OCI-LY1 (cell line): ENCODE data around the gene SAMD8.

Experiments used
- H2AFZ ChIP-seq: fragments of 200-600 bp; sonication (generic), shearing (Covaris generic); 2 replicates; pipeline ENCODE4 v1.6.0; 2014; ENCODE audit warnings: antibody characterized with exemption, mild to moderate bottlenecking, low read length
- H3F3A ChIP-seq: fragments of 200-600 bp; sonication (generic), shearing (Covaris generic); 2 replicates; pipeline ENCODE4 v1.6.0; 2014; ENCODE audit warnings: mild to moderate bottlenecking, antibody characterized with exemption, low read length, moderate library complexity; ENCODE audit not compliant: insufficient read depth
- H3K27ac ChIP-seq: fragments of 200-600 bp; sonication (generic); 2 replicates; pipeline ENCODE4 v1.5.1; 2014; ENCODE audit warnings: low read length, mixed run types, mild to moderate bottlenecking, low read depth; ENCODE audit not compliant: poor library complexity, severe bottlenecking
- H3K27me3 ChIP-seq: fragments of 200-600 bp; sonication (generic); 2 replicates; pipeline ENCODE4 v1.6.0; 2014; ENCODE audit warnings: antibody characterized with exemption, mild to moderate bottlenecking, low read length, moderate library complexity; ENCODE audit not compliant: insufficient read depth
- H3K36me3 ChIP-seq: fragments of 200-600 bp; sonication (generic); 2 replicates; pipeline ENCODE4 v1.6.1; 2014; ENCODE audit warnings: mild to moderate bottlenecking, antibody characterized with exemption, low read length, moderate library complexity, mixed read lengths; ENCODE audit not compliant: insufficient read depth
- H3K4me1 ChIP-seq: fragments of 200-600 bp; sonication (generic); 2 replicates; pipeline ENCODE4 v1.5.1; 2014; ENCODE audit warnings: mild to moderate bottlenecking, low read length, moderate library complexity; ENCODE audit not compliant: insufficient read depth, severe bottlenecking
- H3K4me2 ChIP-seq: fragments of 200-600 bp; sonication (generic), shearing (Covaris generic); 2 replicates; pipeline ENCODE4 v1.6.1; 2014; ENCODE audit warnings: low read length
- H3K4me3 ChIP-seq: fragments of 200-600 bp; sonication (generic); 2 replicates; pipeline ENCODE4 v1.5.1; 2014; ENCODE audit warnings: low read length, low read depth, mild to moderate bottlenecking, mixed read lengths; ENCODE audit not compliant: poor library complexity, severe bottlenecking
- H3K79me2 ChIP-seq: fragments of 200-600 bp; shearing (Covaris generic); 2 replicates; pipeline ENCODE4 v1.6.1; 2016; ENCODE audit warnings: mixed run types, low read length, mixed read lengths; ENCODE audit not compliant: insufficient read depth
- H3K9ac ChIP-seq: fragments of 200-600 bp; sonication (generic), shearing (Covaris generic); 2 replicates; pipeline ENCODE4 v1.6.1; 2014; ENCODE audit warnings: mild to moderate bottlenecking, low read length, mixed read lengths
- H3K9me2 ChIP-seq: fragments of 200-600 bp; sonication (generic), shearing (Covaris generic); 2 replicates; pipeline ENCODE4 v1.6.1; 2014; ENCODE audit warnings: low read depth, mild to moderate bottlenecking, low read length, mixed read lengths
- H3K9me3 ChIP-seq: fragments of 200-600 bp; shearing (Covaris generic); 2 replicates; pipeline ENCODE4 v1.6.1; 2014; ENCODE audit warnings: low read length, mixed read lengths
- H4K20me1 ChIP-seq: fragments of 200-600 bp; sonication (generic), shearing (Covaris generic); 2 replicates; pipeline ENCODE4 v1.6.0; 2016; ENCODE audit warnings: mild to moderate bottlenecking, low read length; ENCODE audit not compliant: insufficient read depth
- CTCF ChIP-seq: fragments of 200-600 bp; sonication (generic), shearing (Covaris generic); IDR thresholded peaks from 2 replicates; pipeline ENCODE4 v1.5.1; 2017; ENCODE audit warnings: mild to moderate bottlenecking, antibody characterized with exemption, low read length, moderate library complexity, mixed read lengths
- EZH2 ChIP-seq: fragments of 200-600 bp; sonication (generic), shearing (Covaris generic); IDR thresholded peaks from 2 replicates; pipeline ENCODE4 v1.8.0; 2017; ENCODE audit warnings: borderline replicate concordance, mixed run types, mild to moderate bottlenecking, antibody characterized with exemption, low read length, moderate library complexity, mixed read lengths

The SAMD8 gene

DNA sequence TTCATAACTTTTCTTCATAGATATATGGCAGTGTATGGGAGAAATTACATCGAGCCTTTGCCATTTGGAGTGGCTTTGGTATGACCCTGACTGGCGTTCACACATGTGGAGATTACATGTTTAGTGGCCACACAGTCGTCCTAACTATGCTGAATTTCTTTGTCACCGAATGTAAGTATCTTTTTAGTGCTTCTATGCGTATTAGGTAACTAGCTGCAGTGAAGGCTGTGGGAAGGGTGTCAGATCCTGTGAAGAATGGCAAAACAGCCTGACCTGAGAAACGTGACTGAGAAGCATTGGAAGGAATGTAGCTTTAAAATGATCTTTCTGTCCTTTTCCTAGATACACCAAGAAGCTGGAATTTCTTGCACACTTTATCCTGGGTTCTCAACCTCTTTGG, 64.6 kb downstream of the SAMD8 start:
- Histone ChIP-seq H2AFZ (no peak overlapping the region), H3F3A (no peaks in the 10 kb centered on the region), H3K27ac (no peak overlapping the region), H3K4me2 (no peak overlapping the region), H3K9me3 (no peaks in the 10 kb centered on the region), H3K9me2 (no peaks in the 10 kb centered on the region), H3K79me2 (no peaks in the 10 kb centered on the region), H4K20me1 (no peaks in the 10 kb centered on the region), H3K4me3 (no peak overlapping the region), H3K9ac (no peak overlapping the region), H3K36me3 (peaks cover 37% of the 10 kb centered on the region; the same call in 1 of the 2 replicates), H3K27me3 (no peaks in the 10 kb centered on the region), H3K4me1 (no peaks in the 10 kb centered on the region)
- no peak for TF ChIP-seq EZH2
- TF ChIP-seq CTCF: no peak

- Histone ChIP-seq H4K20me1 (no peaks in the 10 kb centered on the region), H3K4me2 (no peak overlapping the region), H3K4me1 (no peaks in the 10 kb centered on the region), H3K9me2 (no peaks in the 10 kb centered on the region), H3K79me2 (no peaks in the 10 kb centered on the region), H3K27ac (no peak overlapping the region), H3F3A (no peaks in the 10 kb centered on the region), H3K27me3 (no peaks in the 10 kb centered on the region), H3K36me3 (peaks cover 37% of the 10 kb centered on the region; the same call in 1 of the 2 replicates), H3K4me3 (no peak overlapping the region), H3K9ac (no peak overlapping the region), H2AFZ (no peak overlapping the region), H3K9me3 (no peaks in the 10 kb centered on the region)
- TF ChIP-seq EZH2 (no peak), CTCF (no peak)
Observed at GRCh38 chr10:75176736-75177135, 65.3 kb downstream of the SAMD8 start.

GRCh38 chr10:75179657-75180177, 68.3 kb downstream of the SAMD8 start:
- no peak overlapping the region for H3K4me2 ChIP-seq
- H3K4me3 ChIP-seq: no peak overlapping the region
- no peaks in the 10 kb centered on the region for H3F3A ChIP-seq
- H3K9ac ChIP-seq: no peak overlapping the region
- H3K27me3 ChIP-seq: no peaks in the 10 kb centered on the region
- no peak overlapping the region for H3K27ac ChIP-seq
- TF ChIP-seq CTCF (no peak), EZH2 (no peak)
- H3K9me2 ChIP-seq: no peaks in the 10 kb centered on the region
- H3K79me2 ChIP-seq: no peaks in the 10 kb centered on the region
- H4K20me1 ChIP-seq: no peaks in the 10 kb centered on the region
- peaks cover 31% of the 10 kb centered on the region; the same call in 1 of the 2 replicates for H3K36me3 ChIP-seq
- no peaks in the 10 kb centered on the region for H3K4me1 ChIP-seq
- H2AFZ ChIP-seq: no peak overlapping the region
- H3K9me3 ChIP-seq: no peaks in the 10 kb centered on the region
